ENCODE results near the gene CAMKK1. TPM values are rescaled to one million over a fixed set of nuclear protein-coding genes. Genes with fewer than 3 reads are reported as not detected.

Gene CAMKK1
- polyA plus RNA-seq, 1 of the 3 experiments (the other 2 are of a cell fraction) = 6.8 TPM

DNA sequence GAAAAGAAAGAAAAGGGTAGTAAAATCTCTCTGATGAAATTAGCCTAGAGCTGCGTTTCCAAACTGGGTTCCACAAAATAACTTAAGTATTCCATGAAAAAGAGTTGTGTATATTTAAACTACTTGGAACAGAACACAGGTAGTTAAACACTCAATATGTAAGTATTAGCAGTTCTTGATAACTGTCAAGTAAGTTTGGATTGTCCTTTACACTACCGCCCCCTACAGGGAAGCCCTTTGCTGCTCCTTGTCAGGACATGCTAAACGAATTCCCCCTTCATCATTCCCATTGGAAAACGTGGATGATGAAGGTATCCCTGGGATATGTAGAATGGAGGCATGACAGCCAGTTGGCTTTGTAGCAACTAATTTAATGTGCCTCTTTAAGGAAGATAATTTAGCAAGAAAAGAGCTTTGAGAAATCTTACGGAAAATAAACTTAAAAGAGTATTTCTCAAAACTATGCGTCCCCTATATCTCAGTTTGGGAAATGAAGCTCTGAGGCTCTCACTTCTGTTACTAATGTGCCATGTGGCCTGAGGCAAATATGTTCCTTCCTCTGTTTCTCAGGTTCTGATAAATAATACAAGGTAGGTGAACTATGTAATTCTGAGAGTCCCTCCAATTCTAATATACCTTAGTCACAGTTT lies 65.6 kb downstream of the CAMKK1 start (continued):
- TF ChIP-seq, protein P1, sequence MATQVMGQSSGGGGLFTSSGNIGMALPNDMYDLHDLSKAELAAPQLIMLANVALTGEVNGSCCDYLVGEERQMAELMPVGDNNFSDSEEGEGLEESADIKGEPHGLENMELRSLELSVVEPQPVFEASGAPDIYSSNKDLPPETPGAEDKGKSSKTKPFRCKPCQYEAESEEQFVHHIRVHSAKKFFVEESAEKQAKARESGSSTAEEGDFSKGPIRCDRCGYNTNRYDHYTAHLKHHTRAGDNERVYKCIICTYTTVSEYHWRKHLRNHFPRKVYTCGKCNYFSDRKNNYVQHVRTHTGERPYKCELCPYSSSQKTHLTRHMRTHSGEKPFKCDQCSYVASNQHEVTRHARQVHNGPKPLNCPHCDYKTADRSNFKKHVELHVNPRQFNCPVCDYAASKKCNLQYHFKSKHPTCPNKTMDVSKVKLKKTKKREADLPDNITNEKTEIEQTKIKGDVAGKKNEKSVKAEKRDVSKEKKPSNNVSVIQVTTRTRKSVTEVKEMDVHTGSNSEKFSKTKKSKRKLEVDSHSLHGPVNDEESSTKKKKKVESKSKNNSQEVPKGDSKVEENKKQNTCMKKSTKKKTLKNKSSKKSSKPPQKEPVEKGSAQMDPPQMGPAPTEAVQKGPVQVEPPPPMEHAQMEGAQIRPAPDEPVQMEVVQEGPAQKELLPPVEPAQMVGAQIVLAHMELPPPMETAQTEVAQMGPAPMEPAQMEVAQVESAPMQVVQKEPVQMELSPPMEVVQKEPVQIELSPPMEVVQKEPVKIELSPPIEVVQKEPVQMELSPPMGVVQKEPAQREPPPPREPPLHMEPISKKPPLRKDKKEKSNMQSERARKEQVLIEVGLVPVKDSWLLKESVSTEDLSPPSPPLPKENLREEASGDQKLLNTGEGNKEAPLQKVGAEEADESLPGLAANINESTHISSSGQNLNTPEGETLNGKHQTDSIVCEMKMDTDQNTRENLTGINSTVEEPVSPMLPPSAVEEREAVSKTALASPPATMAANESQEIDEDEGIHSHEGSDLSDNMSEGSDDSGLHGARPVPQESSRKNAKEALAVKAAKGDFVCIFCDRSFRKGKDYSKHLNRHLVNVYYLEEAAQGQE (IDR thresholded peaks at IDR 0.05; ENCODE audit: low read depth, low read length) = no peak
- TF ChIP-seq, protein P2, sequence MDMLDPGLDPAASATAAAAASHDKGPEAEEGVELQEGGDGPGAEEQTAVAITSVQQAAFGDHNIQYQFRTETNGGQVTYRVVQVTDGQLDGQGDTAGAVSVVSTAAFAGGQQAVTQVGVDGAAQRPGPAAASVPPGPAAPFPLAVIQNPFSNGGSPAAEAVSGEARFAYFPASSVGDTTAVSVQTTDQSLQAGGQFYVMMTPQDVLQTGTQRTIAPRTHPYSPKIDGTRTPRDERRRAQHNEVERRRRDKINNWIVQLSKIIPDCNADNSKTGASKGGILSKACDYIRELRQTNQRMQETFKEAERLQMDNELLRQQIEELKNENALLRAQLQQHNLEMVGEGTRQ (IDR thresholded peaks at IDR 0.05; ENCODE audit: borderline replicate concordance, low read depth, low read length) = no peak

GRCh38 chr17:3826191-3826590 lies 66.7 kb downstream of the CAMKK1 start:
- peak overlapping the region in 1 of 2 experiments; percentile 35; a peak in 1 of 4 replicates for H3K27ac ChIP-seq (ENCODE audit: low read depth in 2 of 2, low read length in 1 of 2)
- H3K36me3 ChIP-seq (replicated peaks in 1 of 2; ENCODE audit: control insufficient read depth in 1 of 2, insufficient read depth in 2 of 2, low read length in 1 of 2) = peaks cover 55 to 62% of the 10 kb centered on the region in 2 experiments

More at GRCh38 chr17:3826191-3826590, 66.7 kb downstream of the CAMKK1 start:
- Histone ChIP-seq H3K4me1 (ENCODE audit: control insufficient read depth in 1 of 2, insufficient read depth in 2 of 2, low read depth in 1 of 2, low read length in 1 of 2) (no peaks in the 10 kb centered on the region), H2AFZ (ENCODE audit: low read depth) (no peak overlapping the region), H3K79me2 (ENCODE audit: insufficient read depth) (0 out of 2 replicates have a peak, but pooled peaks cover 7% of the 10 kb centered on the region), H3K4me3 (ENCODE audit: low read depth in 2 of 2, low read length in 1 of 2) (no peak overlapping the region), H4K20me1 (ENCODE audit: insufficient read depth) (no peaks in the 10 kb centered on the region), H3K9ac (no peak overlapping the region), H3K27me3 (ENCODE audit: insufficient read depth) (no peaks in the 10 kb centered on the region), H3K4me2 (no peak overlapping the region), H3K9me2 (no peaks in the 10 kb centered on the region), H3K9me3 (no peaks in the 10 kb centered on the region), H3F3A (replicated peaks; ENCODE audit: insufficient read depth) (no peaks in the 10 kb centered on the region)
- WGBS (ENCODE audit: low lambda C conversion rate) = 85% methylated on average over 4 of the region's 4 CpGs
- no peak for DNase-seq
- POLR2A ChIA-PET = no interaction called here
- CTCF ChIA-PET = interaction anchor here (0.7 to 7.0 kb wide), 11 partner anchors 15 to 119 kb away, joined by 3 to 71 read pairs (median 5); partner anchors contain the start of genes HASPIN, ITGAE and NCBP3
- TF ChIP-seq ELF1 (IDR thresholded peaks at IDR 0.05) (no peak), TAF1 (IDR thresholded peaks at IDR 0.05; ENCODE audit: borderline replicate concordance, low read depth, low read length) (no peak), SIN3A (IDR thresholded peaks at IDR 0.05; ENCODE audit: borderline replicate concordance, low read depth, low read length) (no peak), ZBTB33 (IDR thresholded peaks at IDR 0.05; ENCODE audit: borderline replicate concordance, low read depth) (no peak), YY1 (IDR thresholded peaks at IDR 0.05; ENCODE audit: low read depth) (no peak), MEF2A (IDR thresholded peaks at IDR 0.05; ENCODE audit: borderline replicate concordance, low read depth) (no peak), RFX5 (IDR thresholded peaks at IDR 0.05; ENCODE audit: low read length) (no peak), USF1 (IDR thresholded peaks at IDR 0.05; ENCODE audit: borderline replicate concordance, low read depth) (no peak), RCOR1 (IDR thresholded peaks at IDR 0.05; ENCODE audit: low read length) (no peak), POLR2AphosphoS5 (IDR thresholded peaks at IDR 0.05; ENCODE audit: low read depth, low read length) (no peak), CHD2 (IDR thresholded peaks at IDR 0.05; ENCODE audit: low read length, partially characterized antibody) (no peak), JUND (IDR thresholded peaks at IDR 0.05) (no peak), EZH2phosphoT487 (IDR thresholded peaks at IDR 0.05; ENCODE audit: borderline replicate concordance, low read depth) (no peak), MXI1 (IDR thresholded peaks at IDR 0.05; ENCODE audit: low read depth, low read length) (no peak), NFIC (IDR thresholded peaks at IDR 0.05; ENCODE audit: borderline replicate concordance) (no peak), FOXJ3 (CRISPR knock-in tag; IDR thresholded peaks at IDR 0.05) (no peak), NRF1 (IDR thresholded peaks at IDR 0.05; ENCODE audit: low read depth, low read length) (no peak), GATA2 (CRISPR knock-in tag; IDR thresholded peaks at IDR 0.05) (no peak)
- TF ChIP-seq, protein P3, sequence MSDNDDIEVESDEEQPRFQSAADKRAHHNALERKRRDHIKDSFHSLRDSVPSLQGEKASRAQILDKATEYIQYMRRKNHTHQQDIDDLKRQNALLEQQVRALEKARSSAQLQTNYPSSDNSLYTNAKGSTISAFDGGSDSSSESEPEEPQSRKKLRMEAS (IDR thresholded peaks at IDR 0.05; ENCODE audit: low read depth) = no peak
